Measurements from ENCODE around the gene TRAPPC2L.

TRAPPC2L gene

DNA sequence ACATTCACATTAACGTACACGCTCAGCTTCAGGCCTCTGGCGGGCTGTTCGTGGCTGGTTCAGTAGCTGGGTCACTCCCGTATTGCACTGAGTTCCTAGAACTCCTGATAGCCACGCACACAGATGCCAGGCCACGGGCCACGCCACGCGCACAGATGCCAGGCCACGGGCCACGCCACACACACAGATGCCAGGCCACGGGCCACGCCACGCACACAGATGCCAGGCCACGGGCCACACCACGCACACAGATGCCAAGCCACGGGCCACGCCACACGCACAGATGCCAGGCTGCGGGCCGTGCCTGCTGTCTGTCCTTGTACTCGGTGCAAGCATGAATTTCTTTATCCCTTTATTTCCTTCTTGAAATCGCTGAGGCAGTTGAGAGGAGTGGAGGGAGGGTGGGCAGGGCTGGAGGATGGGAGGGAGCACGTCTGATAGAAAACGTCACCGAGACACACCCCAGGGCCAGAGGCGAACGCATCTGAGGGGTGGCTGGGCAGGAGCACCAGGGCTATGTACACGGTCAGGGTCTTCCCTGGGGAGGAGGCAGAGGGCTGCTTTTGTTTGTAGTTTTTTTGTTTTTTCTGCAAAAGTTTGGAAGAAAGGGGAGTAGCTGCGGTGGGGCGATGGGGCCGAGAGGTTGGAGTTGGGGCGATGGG lies 18.1 kb downstream of the TRAPPC2L start:
- in situ Hi-C loops (cut with MboI; ENCODE audit: low sequenced_read_pairs) = no loop called here

GRCh38 chr16:88875703-88876234 lies 18.8 kb downstream of the TRAPPC2L start:
- in situ Hi-C loops (cut with MboI; ENCODE audit: low sequenced_read_pairs) = no loop called here

DNA sequence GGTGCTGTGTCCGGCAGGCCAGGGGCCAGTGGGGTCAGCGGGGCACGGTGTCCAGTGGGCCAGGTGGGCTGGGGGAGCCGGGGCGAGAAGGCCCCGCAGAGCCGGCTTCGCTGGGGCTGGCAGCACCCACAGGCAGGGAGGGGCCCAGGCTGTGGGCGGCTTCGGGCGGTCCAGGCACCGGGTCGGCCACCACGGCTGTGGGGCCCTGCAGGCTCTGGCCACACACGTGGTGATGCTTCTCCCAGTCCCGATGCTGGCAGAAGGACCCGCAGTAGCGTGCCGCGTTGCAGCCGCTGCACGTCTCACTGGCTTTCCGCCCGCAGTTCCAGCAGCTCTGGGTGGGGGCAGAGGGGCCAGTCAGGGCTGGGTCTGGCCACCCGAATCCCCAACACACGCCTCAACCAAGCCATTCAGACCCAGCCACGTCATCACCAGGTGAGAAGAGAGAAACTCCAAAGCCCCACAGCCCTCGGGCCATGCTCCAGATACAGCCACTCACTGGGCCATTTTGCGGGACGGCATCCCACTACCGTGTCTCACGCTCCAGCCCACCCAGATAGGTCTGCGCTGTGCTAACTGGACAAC lies 20.1 kb downstream of the TRAPPC2L start:
- in situ Hi-C loops (cut with MboI; ENCODE audit: low sequenced_read_pairs) = no loop called here

GRCh38 chr16:88877564-88878289 lies 20.8 kb downstream of the TRAPPC2L start:
- in situ Hi-C loops (cut with MboI; ENCODE audit: low sequenced_read_pairs) = no loop called here

GRCh38 chr16:88878356-88878755 lies 21.4 kb downstream of the TRAPPC2L start:
- in situ Hi-C loops (cut with MboI; ENCODE audit: low sequenced_read_pairs) = no loop called here

DNA sequence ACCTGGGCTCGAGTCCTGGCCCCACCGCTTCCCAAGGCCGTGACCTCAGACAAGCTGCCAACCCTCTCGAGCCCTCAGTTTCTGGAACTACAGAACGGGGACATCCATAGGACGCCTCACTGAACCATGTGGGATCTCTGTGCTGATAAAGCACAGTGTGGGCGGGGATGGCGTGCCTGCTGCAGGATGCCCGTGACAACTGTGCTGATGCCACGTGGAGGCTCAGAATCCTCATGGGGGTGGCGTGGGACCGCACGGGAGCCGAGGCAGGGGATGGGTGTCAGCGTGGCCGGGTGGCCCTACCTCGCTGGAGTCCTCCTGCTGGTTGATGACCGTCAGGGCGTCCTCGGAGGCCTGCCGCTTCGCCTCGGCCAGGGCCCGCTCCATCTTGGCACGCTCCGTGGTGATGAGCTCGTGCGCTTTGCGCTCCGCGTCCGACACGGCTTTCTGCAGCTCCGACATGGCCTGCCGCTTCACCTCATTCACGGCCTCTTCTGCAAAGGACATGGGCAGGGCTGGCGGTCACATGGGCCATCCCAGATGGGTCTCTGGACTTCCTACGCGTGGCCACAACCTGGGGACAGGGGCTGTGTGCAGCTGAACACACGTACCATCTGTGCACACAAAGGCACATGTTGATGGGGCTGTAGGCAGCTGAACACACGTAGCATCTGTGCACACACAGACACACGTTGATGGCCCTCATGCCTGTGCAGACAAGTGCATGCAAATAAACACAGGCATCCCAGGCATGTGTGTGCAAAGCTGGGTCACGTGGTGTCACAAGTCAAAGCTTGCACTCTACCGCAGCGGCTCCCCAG lies 22.2 kb downstream of the TRAPPC2L start:
- in situ Hi-C loops (cut with MboI; ENCODE audit: low sequenced_read_pairs) = no loop called here

- in situ Hi-C loops (cut with MboI; ENCODE audit: low sequenced_read_pairs) = no loop called here
Measured at GRCh38 chr16:88879788-88880055, 22.8 kb downstream of the TRAPPC2L start.

DNA sequence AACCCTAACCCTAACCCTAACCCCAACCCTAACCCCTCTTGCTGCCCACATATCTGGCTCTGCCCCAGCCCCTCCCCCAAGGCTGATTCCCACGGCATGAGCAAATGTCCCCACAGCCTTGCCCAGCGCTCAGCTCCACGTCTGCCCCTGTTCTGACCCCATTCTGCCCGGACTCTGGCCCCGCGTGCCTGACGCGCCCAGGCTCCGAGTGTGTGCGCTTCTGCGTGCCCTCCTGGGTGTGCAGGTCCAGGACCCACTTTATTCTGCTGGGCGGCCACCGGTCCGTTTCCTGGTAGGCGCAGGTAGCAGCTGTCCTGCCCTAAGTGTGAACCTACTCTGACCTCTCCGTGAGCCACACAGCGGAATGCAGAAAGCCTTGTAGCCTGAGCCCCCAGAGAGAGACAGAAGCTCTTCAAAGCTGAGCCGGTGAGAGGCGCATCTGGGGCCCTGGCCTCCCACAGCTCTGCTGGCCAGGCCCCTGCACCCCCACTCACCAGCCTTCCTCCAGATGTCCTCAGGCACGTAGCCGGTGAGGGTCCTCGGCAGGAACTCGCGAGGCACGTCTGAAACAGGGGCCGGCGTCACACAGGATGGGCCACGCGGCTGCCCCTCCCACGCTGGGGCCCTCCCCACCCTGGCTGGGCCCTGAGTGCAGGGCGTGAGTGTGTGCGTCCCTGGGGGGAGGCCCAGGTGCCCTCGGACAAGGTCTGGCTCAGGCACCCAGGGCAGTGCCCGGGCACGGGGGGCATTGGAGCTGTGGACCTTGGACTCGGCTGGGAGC lies 23.5 kb downstream of the TRAPPC2L start:
- in situ Hi-C loops (cut with MboI; ENCODE audit: low sequenced_read_pairs) = no loop called here

- in situ Hi-C loops (cut with MboI; ENCODE audit: low sequenced_read_pairs) = no loop called here
Measured at GRCh38 chr16:88881007-88881615, 24.2 kb downstream of the TRAPPC2L start.

- in situ Hi-C loops (cut with MboI; ENCODE audit: low sequenced_read_pairs) = no loop called here
Measured at GRCh38 chr16:88881675-88882357, 24.9 kb downstream of the TRAPPC2L start.

- in situ Hi-C loops (cut with MboI; ENCODE audit: low sequenced_read_pairs) = no loop called here
Measured at GRCh38 chr16:88882358-88883030, 25.6 kb downstream of the TRAPPC2L start.

DNA sequence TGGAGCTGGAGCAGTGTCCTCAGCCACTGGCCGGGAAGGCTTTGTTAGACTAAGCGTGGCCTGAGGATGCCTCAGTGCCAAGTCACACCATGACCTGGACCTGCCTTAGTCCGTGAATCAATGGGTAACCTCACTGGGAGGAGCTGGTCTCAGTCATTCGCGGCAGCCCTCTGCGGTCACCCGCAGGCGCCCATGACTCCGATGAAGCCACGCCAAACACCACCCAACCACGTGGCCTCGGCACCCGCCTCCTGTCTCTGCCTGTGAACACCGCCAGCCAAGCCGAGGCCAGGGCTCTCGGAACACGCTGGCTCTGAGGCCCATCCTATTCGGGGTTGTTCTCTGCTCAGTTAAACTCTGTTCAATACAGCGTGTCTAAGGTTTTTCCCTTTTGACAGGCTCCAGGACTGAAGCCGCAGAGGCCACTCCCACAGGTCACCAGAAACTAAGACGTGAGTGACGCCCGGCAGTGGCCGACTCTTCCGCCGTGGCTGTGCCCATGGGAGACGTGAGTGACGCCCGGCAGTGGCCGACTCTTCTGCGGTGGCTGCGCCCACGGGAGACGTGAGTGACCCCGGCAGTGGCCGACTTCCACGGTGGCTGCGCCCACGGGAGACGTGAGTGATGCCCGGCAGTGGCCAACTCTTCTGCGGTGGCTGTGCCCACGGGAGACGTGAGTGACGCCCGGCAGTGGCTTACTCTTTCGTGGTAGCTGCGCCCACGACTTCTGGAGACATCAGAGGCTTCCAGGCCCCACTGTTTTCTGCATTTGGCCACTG lies 26.4 kb downstream of the TRAPPC2L start:
- in situ Hi-C loops (cut with MboI; ENCODE audit: low sequenced_read_pairs) = no loop called here

DNA sequence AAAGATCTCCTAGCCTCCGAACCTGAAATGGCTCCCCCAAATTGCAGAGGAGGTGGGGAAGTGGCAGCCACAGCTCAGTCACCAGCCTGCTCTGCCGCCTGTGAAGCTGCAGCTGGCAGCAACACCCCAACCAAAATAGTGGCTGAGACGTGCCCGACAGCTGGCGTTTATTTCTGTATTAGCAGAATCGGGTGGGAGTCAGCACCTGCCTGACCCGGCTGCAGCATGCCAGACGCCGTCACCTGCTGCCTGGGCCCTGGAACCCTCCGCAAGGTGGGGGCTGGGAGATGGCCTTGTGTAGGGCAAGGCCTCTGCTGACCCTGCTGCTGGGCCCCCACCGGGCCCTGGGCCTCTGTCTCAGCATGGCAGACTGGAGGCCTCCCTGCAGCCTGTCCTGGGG lies 27.0 kb downstream of the TRAPPC2L start:
- in situ Hi-C loops (cut with MboI; ENCODE audit: low sequenced_read_pairs) = no loop called here

GRCh38 chr16:88884569-88885271 lies 27.8 kb downstream of the TRAPPC2L start:
- in situ Hi-C loops (cut with MboI; ENCODE audit: low sequenced_read_pairs) = no loop called here

DNA sequence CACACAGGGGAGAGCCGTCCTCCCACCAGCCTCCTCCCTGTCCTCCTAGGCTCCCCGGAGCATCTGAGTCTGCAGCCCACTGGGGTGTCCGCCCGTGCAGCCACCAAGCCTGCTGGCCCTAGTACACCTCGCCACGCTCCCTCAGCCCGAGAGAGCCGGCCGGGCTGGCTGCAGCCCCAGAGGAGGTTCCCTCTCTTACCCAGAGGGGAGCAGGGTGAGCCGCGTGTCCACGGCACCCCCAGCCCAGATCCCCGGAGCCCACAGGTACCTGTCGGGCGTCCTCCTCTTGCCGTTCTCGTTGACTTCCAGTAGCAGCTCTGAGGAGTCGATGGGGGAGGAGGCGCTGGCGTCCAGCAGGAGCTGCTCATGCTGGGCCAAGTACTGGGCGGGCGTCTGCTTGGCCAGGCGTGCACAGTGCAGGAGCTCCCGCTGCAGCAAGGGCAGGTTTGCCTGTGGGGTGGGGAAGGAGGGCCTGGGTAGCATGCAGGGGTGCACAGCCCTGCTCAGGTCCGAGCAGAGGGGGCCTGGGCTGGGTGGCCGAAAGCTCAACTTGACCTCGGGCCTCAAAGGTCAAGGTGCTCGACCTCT lies 28.9 kb downstream of the TRAPPC2L start:
- in situ Hi-C loops (cut with MboI; ENCODE audit: low sequenced_read_pairs) = no loop called here

- in situ Hi-C loops (cut with MboI; ENCODE audit: low sequenced_read_pairs) = no loop called here
Measured at GRCh38 chr16:88886420-88886844, 29.5 kb downstream of the TRAPPC2L start.

GRCh38 chr16:88886845-88887521 lies 30.1 kb downstream of the TRAPPC2L start:
- in situ Hi-C loops (cut with MboI; ENCODE audit: low sequenced_read_pairs) = no loop called here
